ENCODE measurements around the gene DNAH17. TPM values are rescaled to one million over a fixed set of nuclear protein-coding genes. Genes with fewer than 3 reads are reported as not detected.

The DNAH17 gene
- total and polyA plus RNA-seq, 2 donors (not counting 3 experiments of a cell fraction or from before 2014, with no cell fraction given): not detected

DNA sequence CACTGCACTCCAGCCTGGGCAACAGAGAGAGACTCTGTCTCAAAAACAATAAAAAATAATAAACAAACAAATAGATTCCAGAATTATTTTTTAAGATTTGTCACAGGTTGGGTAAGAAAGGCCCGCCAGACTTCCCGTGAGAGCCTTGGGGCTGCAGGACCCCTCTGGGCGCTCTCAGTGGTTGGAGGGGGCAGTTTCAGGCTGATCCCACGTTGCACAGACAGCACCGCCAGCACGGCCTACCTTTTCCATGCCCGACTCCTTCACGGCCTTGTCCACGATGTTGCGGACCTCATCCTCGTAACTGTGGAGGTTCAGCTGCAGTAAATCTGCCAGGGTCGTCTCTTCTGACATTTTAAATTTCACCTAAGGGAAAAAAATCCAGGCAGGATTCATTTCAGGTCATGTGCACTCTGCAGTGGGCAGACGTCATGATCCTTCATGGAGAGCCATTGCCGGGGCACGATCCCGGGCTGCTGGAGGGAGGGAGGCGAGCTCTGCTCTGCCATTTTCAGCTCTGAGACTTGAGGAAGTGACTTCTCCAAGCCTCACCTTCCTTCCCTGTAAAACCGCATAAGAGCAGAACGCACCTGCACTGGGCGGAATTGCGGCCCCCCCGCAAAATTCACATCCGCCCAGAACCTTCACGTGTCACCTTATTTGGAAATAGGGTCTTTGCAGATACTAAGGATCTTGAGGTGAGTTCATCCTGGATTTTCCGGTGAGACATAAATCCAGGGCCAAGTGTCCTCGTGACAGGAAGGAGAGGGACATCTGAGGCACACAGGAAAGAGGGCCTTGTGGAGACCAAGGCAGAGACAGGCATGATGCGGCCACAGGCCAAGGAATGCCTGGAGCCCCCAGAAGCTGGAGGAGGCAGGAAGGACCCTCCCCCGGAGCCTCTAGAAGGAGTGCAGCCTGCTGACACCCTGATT, 66.8 kb downstream of the DNAH17 start:
- H3K4me1 ChIP-seq (ENCODE audit: control insufficient read depth, extremely low read depth, insufficient read depth, low read length): no peaks in the 10 kb centered on the region
- H3K27ac ChIP-seq (ENCODE audit: insufficient read depth, low read depth, low read length): no peak overlapping the region
- intact Hi-C loops (cut with micrococcal nuclease): no loop called here
- no peak overlapping the region for H3K4me3 ChIP-seq (replicated peaks in 1 of 3; ENCODE audit: insufficient read depth in 1 of 3, low read depth in 1 of 3, low read length in 3 of 3)
- DNase-seq (ENCODE audit: low read depth, low spot score): no peak
- ChIA-PET POLR2A (no interaction called here), CTCF (interaction anchor here (0.7 kb wide), 1 partner anchor 494 kb away, joined by 5 read pairs; no protein-coding TSS in a partner anchor)
- no peak overlapping the region for H3K9ac ChIP-seq (replicated peaks; ENCODE audit: extremely low read depth, insufficient read depth, low read length)
- no peak overlapping the region for H2AFZ ChIP-seq (ENCODE audit: low read depth, low read length)
- TF ChIP-seq, protein P1, sequence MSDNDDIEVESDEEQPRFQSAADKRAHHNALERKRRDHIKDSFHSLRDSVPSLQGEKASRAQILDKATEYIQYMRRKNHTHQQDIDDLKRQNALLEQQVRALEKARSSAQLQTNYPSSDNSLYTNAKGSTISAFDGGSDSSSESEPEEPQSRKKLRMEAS (IDR thresholded peaks at IDR 0.05; ENCODE audit: insufficient read depth, insufficient read length): no peak
- TF ChIP-seq GATA2 (IDR thresholded peaks at IDR 0.05; ENCODE audit: insufficient read depth, insufficient read length, low read depth, low read length) (no peak), POLR2AphosphoS5 (IDR thresholded peaks at IDR 0.05; ENCODE audit: insufficient read depth, low read depth, low read length) (no peak), POLR2A (IDR thresholded peaks at IDR 0.05; ENCODE audit: low read depth, low read length) (no peak), EZH2 (IDR thresholded peaks at IDR 0.05; ENCODE audit: borderline replicate concordance, low read depth, low read length, severe bottlenecking) (no peak), CTCF (IDR thresholded peaks at IDR 0.05; ENCODE audit: extremely low read depth in 1 of 2, insufficient read depth in 1 of 2, low read depth in 1 of 2, low read length in 2 of 2) (no peak), MYC (IDR thresholded peaks at IDR 0.05; ENCODE audit: low read depth, low read length) (no peak), JUN (IDR thresholded peaks at IDR 0.05; ENCODE audit: borderline replicate concordance, insufficient read depth, insufficient read length, low read depth) (no peak), FOS (IDR thresholded peaks at IDR 0.05; ENCODE audit: borderline replicate concordance, insufficient read depth, low read length) (no peak)
- dilution Hi-C loops (cut with MboI; ENCODE audit: extremely low pct_ligation_motif_present, low sequenced_read_pairs): no loop called here
- BruUV-seq (replicated peaks): no TSS peak
- no peaks in the 10 kb centered on the region for H3K79me2 ChIP-seq (ENCODE audit: control insufficient read depth, insufficient read depth, low read length)
- H3K4me2 ChIP-seq (ENCODE audit: insufficient read depth, low read length): no peak overlapping the region
- peaks cover 0 to 1% of the 10 kb centered on the region in 2 experiments for H3K27me3 ChIP-seq (ENCODE audit: control insufficient read depth in 2 of 2, insufficient read depth in 2 of 2, low read length in 2 of 2)
- no peaks in the 10 kb centered on the region for H3K9me1 ChIP-seq (replicated peaks; ENCODE audit: control insufficient read depth, extremely low read depth, insufficient read depth, low read length)
- H3K9me3 ChIP-seq (replicated peaks; ENCODE audit: control insufficient read depth, insufficient read depth, low read length): no peaks in the 10 kb centered on the region
- FAIRE-seq: no peak
- no peaks in the 10 kb centered on the region for H3K36me3 ChIP-seq (ENCODE audit: control insufficient read depth in 2 of 2, extremely low read depth in 1 of 2, insufficient read depth in 2 of 2, low read length in 2 of 2)
- no peaks in the 10 kb centered on the region for H4K20me1 ChIP-seq (replicated peaks; ENCODE audit: control insufficient read depth, extremely low read depth, insufficient read depth, low read length)

Measured in endothelial cell of umbilical vein (primary cell).